Subcutaneous abdominal adipose tissue (tissue), 5 donors: ENCODE results near the gene ARHGAP31.
A peak's percentile ranks its signal among the peaks of the same experiment; 100 is the strongest.

Experiments
- H3K27ac ChIP-seq: one replicate; pipeline ENCODE4 v1.7.0; 2013; ENCODE audit warnings: low read depth, mild to moderate bottlenecking, inconsistent platforms, low read length, moderate library complexity
- H3K27me3 ChIP-seq, 5 donors: one replicate each; pipeline ENCODE4 v1.7.0; 2013; ENCODE audit warnings: low read length in 5 of 5, inconsistent platforms in 1 of 5; ENCODE audit not compliant: control insufficient read depth in 5 of 5, insufficient read depth in 4 of 5
- H3K36me3 ChIP-seq, 5 donors: one replicate each; pipeline ENCODE4 v1.7.0; 2013; ENCODE audit warnings: low read length in 5 of 5; ENCODE audit not compliant: control insufficient read depth in 5 of 5, insufficient read depth in 5 of 5
- H3K4me1 ChIP-seq, 5 donors: one replicate each; pipeline ENCODE4 v1.7.0; 2013; ENCODE audit warnings: low read length in 5 of 5, mild to moderate bottlenecking in 3 of 5, moderate library complexity in 1 of 5; ENCODE audit not compliant: control insufficient read depth in 5 of 5, insufficient read depth in 5 of 5
- H3K4me3 ChIP-seq, 5 donors: one replicate each; pipeline ENCODE4 v1.7.0; 2013; ENCODE audit warnings: low read length in 5 of 5, low read depth in 1 of 5
- H3K9ac ChIP-seq, 5 donors: one replicate each; pipeline ENCODE4 v1.7.0; 2013; ENCODE audit warnings: low read length in 5 of 5, mild to moderate bottlenecking in 4 of 5, moderate library complexity in 3 of 5
- H3K9me3 ChIP-seq, 5 donors: one replicate each; pipeline ENCODE4 v1.7.0; 2013; ENCODE audit warnings: low read length in 5 of 5; ENCODE audit not compliant: control insufficient read depth in 5 of 5
- donor health status: healthy.
- donor health status: healthy.
- donor health status: healthy.
- donor health status: healthy.
- donor health status: healthy.

ARHGAP31 gene

GRCh38 chr3:119357190-119357589 lies 63.0 kb downstream of the ARHGAP31 start:
- H3K4me1 ChIP-seq: peaks cover 4 to 43% (median 33%) of the 10 kb centered on the region in 5 donors
- H3K36me3 ChIP-seq: peaks cover 0 to 5% (median 0%) of the 10 kb centered on the region in 5 donors
- no peak overlapping the region for H3K9ac ChIP-seq
- H3K9me3 ChIP-seq: no peaks in the 10 kb centered on the region
- H3K27ac ChIP-seq: peak overlapping the region; percentile 43
- no peaks in the 10 kb centered on the region for H3K27me3 ChIP-seq
- H3K4me3 ChIP-seq: peak overlapping the region in 2 of 5 donors; percentile 20 to 35

GRCh38 chr3:119359476-119360326 lies 65.5 kb downstream of the ARHGAP31 start:
- Histone ChIP-seq H3K36me3 (peaks cover 0 to 5% (median 0%) of the 10 kb centered on the region in 5 donors), H3K9me3 (no peaks in the 10 kb centered on the region), H3K27me3 (no peaks in the 10 kb centered on the region), H3K27ac (no peak overlapping the region), H3K9ac (no peak overlapping the region), H3K4me3 (no peak overlapping the region), H3K4me1 (peaks cover 4 to 23% (median 14%) of the 10 kb centered on the region in 5 donors)

- H3K36me3 ChIP-seq: peaks cover 0 to 11% (median 4%) of the 10 kb centered on the region in 5 donors
- H3K27me3 ChIP-seq: no peaks in the 10 kb centered on the region
- no peaks in the 10 kb centered on the region for H3K9me3 ChIP-seq
- H3K4me1 ChIP-seq: peaks cover 4 to 23% (median 14%) of the 10 kb centered on the region in 5 donors
- H3K27ac ChIP-seq: no peak overlapping the region
- no peak overlapping the region for H3K9ac ChIP-seq
- no peak overlapping the region for H3K4me3 ChIP-seq
Observed at GRCh38 chr3:119360736-119361462, 66.7 kb downstream of the ARHGAP31 start.

- H3K9me3 ChIP-seq: no peaks in the 10 kb centered on the region
- H3K27me3 ChIP-seq: no peaks in the 10 kb centered on the region
- no peak overlapping the region for H3K4me3 ChIP-seq
- H3K36me3 ChIP-seq: peaks cover 0 to 19% (median 8%) of the 10 kb centered on the region in 5 donors
- H3K27ac ChIP-seq: no peak overlapping the region
- H3K9ac ChIP-seq: no peak overlapping the region
- H3K4me1 ChIP-seq: peaks cover 1 to 20% (median 7%) of the 10 kb centered on the region in 5 donors
Observed at GRCh38 chr3:119362010-119362409, 67.8 kb downstream of the ARHGAP31 start.

GRCh38 chr3:119362940-119363725 lies 69.0 kb downstream of the ARHGAP31 start:
- Histone ChIP-seq H3K9ac (no peak overlapping the region), H3K4me1 (peaks cover 0 to 11% (median 0%) of the 10 kb centered on the region in 5 donors), H3K9me3 (no peaks in the 10 kb centered on the region), H3K36me3 (peaks cover 0 to 28% (median 14%) of the 10 kb centered on the region in 5 donors), H3K4me3 (no peak overlapping the region), H3K27ac (no peak overlapping the region), H3K27me3 (no peaks in the 10 kb centered on the region)

GRCh38 chr3:119364401-119364800 lies 70.2 kb downstream of the ARHGAP31 start:
- no peaks in the 10 kb centered on the region for H3K9me3 ChIP-seq
- H3K36me3 ChIP-seq: peaks cover 6 to 39% (median 24%) of the 10 kb centered on the region in 5 donors
- H3K27ac ChIP-seq: no peak overlapping the region
- no peaks in the 10 kb centered on the region for H3K27me3 ChIP-seq
- no peak overlapping the region for H3K9ac ChIP-seq
- no peak overlapping the region for H3K4me3 ChIP-seq
- H3K4me1 ChIP-seq: peaks cover 0 to 10% (median 0%) of the 10 kb centered on the region in 5 donors

GRCh38 chr3:119365418-119365817 lies 71.2 kb downstream of the ARHGAP31 start:
- H3K36me3 ChIP-seq: peaks cover 12 to 39% (median 27%) of the 10 kb centered on the region in 5 donors
- H3K4me1 ChIP-seq: no peaks in the 10 kb centered on the region
- no peaks in the 10 kb centered on the region for H3K9me3 ChIP-seq
- no peak overlapping the region for H3K27ac ChIP-seq
- no peak overlapping the region for H3K4me3 ChIP-seq
- no peaks in the 10 kb centered on the region for H3K27me3 ChIP-seq
- no peak overlapping the region for H3K9ac ChIP-seq

- no peaks in the 10 kb centered on the region for H3K27me3 ChIP-seq
- H3K27ac ChIP-seq: no peak overlapping the region
- no peak overlapping the region for H3K4me3 ChIP-seq
- H3K36me3 ChIP-seq: peaks cover 12 to 45% (median 28%) of the 10 kb centered on the region in 5 donors
- no peaks in the 10 kb centered on the region for H3K9me3 ChIP-seq
- no peak overlapping the region for H3K9ac ChIP-seq
- no peaks in the 10 kb centered on the region for H3K4me1 ChIP-seq
Observed at GRCh38 chr3:119367000-119367399, 72.8 kb downstream of the ARHGAP31 start.

GRCh38 chr3:119368298-119368697 lies 74.1 kb downstream of the ARHGAP31 start:
- Histone ChIP-seq H3K27ac (no peak overlapping the region), H3K9ac (no peak overlapping the region), H3K4me1 (no peaks in the 10 kb centered on the region), H3K9me3 (no peaks in the 10 kb centered on the region), H3K27me3 (no peaks in the 10 kb centered on the region), H3K4me3 (no peak overlapping the region), H3K36me3 (peaks cover 12 to 43% (median 28%) of the 10 kb centered on the region in 5 donors)
